Epithelial cell of esophagus (primary cell): Measurements from ENCODE around the gene PRR14.
"Not testable (repeated sequence)": the region's sequence is repeated elsewhere in the genome, so short reads cannot be mapped to it uniquely, and the experiment has no call there.

Source experiments
- DNase-seq: peaks from one replicate; pipeline ENCODE4 v3.0.0; 2010; ENCODE audit warnings: low read depth
- H3K4me3 ChIP-seq: 2 replicates; pipeline ENCODE4 v1.5.1; 2011; ENCODE audit warnings: mild to moderate bottlenecking, low read length, control low read depth
- CTCF ChIP-seq: IDR thresholded peaks from 2 replicates; pipeline ENCODE4 v1.5.1; 2011; ENCODE audit warnings: low read depth, mild to moderate bottlenecking, low read length, control low read depth, inconsistent platforms; ENCODE audit not compliant: insufficient read depth; ENCODE audit errors: missing control alignments

Gene PRR14

GRCh38 chr16:30700491-30700890, 49.7 kb downstream of the PRR14 start:
- no peak for TF ChIP-seq CTCF
- DNase-seq = no peak
- H3K4me3 ChIP-seq = no peak overlapping the region

- no peak overlapping the region for H3K4me3 ChIP-seq
- TF ChIP-seq CTCF = no peak
Measured at GRCh38 chr16:30700971-30701370, 50.2 kb downstream of the PRR14 start.

GRCh38 chr16:30703071-30703470, 52.3 kb downstream of the PRR14 start:
- not testable (repeated sequence) for H3K4me3 ChIP-seq, DNase-seq

More at GRCh38 chr16:30700971-30701370, 50.2 kb downstream of the PRR14 start:
- DNase-seq = no peak

GRCh38 chr16:30703971-30704370, 53.2 kb downstream of the PRR14 start:
- DNase-seq = no peak
- TF ChIP-seq CTCF = no peak
- no peak overlapping the region for H3K4me3 ChIP-seq
